ENCODE measurements around the gene GFI1B.
A peak's percentile ranks its signal among the peaks of the same experiment; 100 is the strongest.
"Not testable (repeated sequence)": the region's sequence is repeated elsewhere in the genome, so short reads cannot be mapped to it uniquely, and the experiment has no call there.

The GFI1B gene

DNA sequence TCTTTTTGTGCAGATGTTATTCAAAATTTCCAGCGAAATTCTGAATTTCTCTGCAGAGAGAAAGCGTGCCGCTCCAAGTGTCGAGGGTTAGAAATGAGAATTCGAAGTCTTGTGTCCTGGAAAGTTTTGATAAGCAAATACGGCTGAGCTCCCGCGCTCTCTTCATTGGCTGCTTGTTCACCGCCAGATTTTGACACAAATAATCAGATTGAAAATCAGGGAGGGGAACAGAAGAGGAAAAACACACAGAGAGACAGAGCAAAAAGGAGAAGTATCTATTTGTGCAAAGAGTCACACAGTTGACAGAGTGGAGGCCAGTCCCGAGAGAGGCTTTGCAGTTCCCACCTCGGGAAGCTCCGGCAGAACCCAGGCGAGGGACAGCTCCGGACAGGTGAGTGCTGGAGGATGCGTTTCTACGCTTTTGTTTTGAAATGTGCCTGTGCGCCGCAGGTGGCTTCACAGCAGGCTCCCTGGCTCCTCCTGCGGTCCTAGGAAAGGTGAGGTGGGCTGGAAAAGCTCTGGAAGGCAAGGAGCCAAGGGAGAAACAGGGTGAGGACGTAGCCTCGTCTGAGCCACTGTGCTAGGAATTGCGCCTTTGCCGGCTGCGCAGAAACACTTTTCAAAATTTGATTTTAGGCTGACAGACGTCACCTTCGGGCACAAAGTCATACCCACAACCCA, at the start of gene GFI1B:
Gene GFI1B (plus strand): TSS at position 244 of the 681 bp plus-strand sequence. CDS start 7,985 bp downstream, outside the sequence.
- no peak for DNase-seq

DNA sequence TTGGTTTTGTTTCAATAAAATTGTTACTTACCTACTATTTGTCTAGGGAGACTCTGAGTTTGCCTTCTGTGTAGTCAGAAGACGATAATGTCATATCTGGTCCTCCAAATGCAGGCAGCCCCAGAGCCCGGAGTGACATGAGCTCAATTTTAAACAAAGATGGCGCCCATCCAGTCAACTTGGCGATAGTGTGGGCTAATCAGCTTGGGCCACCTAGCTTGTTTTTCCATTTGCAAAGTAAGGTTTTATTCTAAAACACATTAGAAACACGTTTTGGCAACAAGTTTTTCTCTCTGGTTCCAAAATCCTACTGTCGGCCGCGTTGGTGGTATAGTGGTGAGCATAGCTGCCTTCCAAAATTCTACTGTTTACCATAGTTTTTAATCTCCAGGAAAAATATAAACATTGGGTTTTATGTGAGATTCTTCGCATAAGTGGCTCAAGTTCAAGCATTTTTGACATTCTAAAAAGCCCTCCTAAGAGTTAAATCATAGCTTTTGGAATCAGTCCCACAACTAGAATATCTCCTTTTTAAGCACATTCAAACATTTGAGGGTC, 47.2 kb upstream of the GFI1B start:
- no peak for DNase-seq

DNA sequence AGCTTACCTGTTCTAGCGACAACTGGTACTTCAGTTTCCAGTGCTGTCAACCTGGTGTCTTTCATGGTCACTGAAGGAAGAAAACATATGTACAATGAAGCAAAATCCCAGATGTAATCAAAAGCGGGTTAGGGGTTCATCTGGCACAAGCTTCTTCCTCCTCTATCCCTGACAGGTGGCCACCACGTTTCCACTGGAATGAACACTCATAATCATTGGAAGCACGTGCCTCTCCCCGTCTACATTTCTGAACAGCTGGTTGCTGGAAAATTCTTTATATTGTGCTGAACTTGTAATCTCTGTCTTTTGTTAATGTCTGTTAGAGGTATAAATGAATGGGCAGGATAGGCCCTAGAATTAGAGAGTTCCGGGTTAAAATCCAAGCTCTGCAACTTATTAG, 43.5 kb upstream of the GFI1B start:
- DNase-seq: no peak

DNA sequence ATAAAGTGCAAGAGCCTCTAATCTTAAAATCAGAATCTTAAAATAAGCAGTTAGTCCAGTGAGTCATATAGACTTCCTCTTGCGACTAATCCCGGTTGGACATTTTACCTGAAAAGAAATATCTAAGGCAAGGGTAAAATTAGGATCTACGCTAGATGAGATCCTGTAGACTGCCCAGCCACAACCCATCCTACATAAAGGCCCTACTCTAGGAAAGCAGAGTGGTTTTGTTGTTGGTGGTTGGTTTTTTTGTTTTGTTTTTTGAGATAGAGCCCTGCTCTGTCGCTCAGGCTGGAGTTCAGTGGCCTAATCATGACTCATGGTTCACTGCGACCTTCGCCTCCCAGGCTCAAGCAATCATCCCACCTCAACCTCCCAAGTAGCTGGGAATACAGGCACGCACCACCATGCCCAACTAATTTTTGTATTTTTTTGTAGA, 41.0 kb upstream of the GFI1B start:
- DNase-seq: no peak

DNA sequence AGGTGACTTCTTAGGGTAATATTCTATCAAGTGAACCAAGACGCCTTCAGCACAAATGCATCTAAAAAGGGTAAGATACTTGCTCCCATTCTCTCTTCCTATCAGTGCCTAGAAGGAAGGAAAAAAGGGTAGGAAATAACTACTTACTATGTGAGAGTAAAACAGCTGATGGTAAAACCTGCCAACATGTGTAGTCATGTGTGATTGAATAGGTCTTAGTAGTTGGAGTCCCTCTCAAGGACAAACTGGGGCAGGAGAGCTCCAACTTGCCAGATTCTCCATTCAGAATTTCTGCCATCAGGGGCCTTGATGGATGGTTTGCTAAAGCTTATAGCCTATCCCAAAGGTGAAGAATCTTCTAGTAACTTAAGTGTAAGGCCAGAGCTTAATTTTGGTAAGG, 39.3 kb upstream of the GFI1B start:
- no peak for DNase-seq

DNA sequence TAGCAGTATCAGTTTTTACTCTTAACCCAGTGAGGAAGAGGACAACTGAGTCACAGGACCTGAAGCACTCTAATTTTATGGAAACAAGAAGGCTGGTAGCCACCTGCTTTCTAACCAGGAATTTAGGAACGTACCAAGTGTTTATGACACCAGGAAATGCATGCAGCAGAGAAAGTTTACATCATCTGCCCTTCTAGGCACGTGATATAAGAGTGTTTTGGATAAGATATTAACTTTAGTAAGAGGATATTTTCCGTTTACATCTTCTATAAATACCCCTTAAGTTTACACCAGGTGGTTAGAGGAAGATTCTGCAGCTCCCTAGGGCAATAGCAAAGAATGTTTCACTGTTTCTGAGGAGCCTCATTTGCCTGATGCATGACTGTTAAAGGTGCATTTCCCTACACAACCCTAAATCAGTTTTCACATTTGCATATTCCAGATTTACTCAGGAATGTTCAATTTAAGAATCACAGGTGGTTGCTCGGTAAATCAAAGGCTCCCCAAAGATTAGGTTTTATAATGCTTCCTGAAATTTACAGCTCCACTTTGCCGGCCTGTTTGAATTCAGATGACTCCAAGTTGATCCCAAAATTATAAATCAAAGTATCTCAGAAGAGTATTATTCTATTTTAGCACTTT, 35.8 kb upstream of the GFI1B start:
- DNase-seq: no peak

DNA sequence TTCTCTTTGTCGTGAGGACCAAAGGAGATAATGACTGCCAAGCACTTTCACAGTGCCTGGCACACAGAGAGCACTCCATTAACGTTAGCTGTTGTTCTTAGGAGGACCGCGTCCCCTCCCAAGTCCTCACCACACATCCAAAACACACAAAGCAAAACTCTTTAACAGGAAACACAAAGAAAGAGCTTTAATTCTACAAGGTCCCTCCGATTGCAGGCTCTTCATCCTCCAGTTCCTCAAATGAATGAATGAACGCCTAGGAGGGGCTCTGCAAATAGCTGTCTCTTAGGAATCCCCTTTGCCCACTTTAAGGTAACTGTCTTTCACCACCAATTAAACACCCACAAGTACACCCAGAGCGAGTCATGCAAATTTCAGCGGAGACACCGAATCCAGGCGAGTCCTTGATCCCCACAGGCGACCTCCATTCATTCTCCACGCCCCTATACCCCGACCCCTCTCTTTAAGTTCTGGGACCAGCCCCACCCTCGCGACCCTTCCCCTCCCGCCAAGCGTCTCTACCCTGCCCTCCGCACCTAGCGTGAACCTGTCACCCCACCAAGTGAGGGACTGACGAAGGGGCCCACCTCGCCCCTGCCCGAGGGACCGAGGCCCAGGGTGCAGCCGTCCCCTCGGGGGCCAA, 34.7 kb upstream of the GFI1B start:
- no peak for DNase-seq

DNA sequence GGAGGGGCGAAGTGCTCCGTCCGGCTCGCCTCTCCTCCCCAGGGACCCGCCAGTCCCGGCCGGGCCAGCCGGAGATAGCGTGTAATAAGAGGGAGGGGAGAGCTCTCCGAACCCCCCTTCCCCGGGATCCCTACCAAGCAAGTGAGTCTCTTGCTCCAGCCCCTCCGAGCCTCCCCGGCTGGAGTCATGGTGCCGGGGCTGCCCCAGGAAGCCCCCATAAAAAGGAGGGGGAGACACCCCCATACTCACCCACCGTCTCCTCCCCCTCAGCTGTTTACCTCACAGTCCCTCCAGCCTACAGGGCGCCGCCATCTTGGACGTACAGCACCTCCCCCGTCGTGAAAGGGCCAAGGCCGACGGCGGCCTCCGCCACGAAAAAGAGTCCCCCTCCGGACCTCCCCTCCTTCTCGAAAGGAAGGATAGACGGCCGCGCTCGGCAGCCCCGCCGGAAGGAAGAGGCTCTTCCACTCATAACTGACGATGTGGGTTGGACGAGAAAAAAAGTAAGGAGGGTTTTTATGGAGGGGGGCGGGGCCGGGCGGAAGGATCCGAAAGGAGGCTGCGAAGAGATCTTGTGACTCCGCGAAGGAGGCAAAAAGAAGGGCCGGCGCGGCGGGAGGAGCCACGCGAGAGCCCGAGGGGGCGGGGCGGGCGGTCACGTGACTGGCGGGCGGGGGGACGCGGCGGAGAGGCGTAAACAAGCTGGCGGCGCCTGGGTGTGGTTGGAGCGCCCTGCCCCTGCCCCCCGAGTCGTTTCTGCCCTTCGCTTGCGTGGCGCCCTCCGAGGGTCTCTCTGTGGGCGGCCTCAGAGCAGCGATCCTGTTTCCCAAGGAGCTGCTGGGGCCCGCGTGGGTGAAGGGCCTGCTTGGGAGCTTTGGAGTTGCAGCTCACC, 34.0 kb upstream of the GFI1B start, which contains the start of gene TSC1:
Gene TSC1 (minus strand): TSS at position 323 of the 892 bp plus-strand sequence. CDS start 15,744 bp downstream, outside the sequence.
- DNase-seq: peak; percentile 93

DNA sequence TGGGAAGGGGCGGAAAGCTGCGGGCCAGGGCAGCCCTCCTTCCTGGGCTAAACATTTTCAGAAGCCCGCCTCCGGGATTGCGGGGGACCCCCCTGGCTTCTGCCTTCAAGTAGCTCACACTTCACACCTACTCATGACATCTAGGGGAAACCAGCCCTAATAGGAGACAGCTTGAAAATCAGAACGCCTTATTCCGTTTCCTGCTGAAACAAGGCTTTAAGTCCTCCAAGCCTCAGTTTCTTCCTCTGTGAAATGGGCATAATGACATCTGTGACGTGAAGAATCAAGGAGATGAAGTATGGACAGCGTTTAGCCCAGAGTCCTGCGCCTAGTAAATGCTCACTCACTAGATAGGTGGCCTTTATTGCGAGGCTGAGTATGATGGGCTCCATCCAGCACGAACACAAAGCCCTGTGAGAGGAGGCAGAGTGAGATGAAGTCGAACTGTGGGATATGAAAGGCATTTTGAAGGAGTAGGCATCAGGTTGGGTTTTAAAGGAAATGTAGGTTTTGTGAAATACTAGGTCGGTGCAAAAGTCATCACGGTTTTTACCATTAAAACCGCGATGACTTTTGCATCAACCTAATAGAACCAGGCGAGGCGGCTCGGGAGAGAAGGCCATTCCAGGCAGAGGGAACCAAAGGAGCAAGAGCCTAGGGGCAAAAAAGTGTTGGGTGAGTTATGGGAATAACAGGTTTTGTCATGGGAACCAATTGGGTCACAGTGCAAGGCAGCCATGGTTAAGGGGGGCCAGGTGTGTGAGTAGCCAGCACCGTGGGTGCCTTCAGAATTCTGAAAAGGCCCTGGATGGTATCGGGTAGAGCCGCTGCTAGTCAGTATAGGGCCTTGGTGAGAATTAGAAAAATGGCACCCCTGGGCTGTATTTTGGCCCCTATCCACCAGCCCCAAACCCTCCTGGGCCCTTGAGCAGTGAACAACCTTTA, 33.0 kb upstream of the GFI1B start:
- DNase-seq: no peak

DNA sequence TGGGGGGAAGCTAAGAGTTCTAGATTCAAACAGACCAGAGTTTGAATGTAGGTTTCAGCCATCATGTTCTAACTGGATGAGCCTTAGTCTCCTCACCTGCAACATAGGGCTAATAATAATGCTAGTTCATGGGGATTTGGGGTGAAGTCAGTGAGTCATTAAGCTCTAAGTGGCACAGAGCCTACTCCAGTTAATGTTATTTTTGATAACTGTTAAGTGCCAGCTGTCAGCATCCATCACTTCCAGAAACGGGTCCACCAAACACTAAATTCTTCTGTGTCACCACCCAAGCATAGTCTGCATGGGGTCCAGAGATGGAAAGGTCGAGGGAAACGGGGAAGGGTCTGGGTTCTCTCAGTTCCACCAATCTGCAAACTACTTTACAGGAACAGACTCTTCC, 32.3 kb upstream of the GFI1B start:
- no peak for DNase-seq

DNA sequence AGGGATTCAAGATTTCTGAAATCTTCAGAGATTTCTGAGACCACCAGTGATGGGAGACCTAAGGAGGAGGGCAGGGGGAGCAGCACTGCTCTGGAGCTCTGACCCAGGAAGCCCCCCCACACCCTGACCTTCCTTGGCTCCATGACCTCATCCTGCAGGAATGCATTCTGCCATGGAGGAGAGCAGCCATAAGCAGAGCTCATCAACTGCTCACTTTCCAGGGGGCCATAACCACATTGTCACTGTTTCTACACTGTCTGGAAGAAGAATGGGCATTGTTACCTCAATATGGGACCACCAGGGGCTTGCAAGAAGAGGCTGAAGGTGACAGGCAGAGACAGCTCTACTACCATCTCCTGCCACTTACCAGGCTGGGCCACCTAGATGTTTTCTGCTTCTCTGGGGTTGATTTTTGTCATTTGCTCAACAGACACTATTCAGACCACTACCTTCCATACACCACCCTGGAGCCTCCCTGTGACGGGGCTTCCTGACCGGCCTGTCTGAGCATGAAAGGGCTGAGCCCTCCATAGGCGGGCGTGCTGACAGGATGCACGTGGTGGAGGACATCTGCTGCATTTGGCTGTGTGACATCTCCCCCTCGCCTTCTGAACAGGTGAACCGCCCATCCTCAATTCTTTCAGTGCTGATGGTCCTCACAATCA, 31.7 kb upstream of the GFI1B start:
- DNase-seq: no peak

DNA sequence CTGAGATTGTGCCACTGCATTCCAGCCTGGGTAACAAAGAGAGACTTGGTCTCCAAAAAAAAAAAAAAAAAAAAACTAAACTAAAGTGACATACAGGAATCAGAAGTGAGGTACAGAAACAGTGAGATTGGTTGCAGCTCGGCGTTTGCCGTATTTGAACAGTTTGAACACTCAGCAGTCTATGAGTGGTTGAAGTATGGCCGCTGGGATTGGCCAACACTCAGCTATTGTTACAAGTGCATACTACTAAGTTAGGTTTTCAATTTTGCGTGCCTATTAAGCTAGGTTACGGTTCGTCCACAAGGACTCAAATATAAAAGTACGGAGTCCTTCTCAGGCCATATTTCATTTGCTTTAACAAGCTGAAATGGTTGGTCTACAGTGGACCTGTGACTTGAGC, 30.7 kb upstream of the GFI1B start:
- no peak for DNase-seq

DNA sequence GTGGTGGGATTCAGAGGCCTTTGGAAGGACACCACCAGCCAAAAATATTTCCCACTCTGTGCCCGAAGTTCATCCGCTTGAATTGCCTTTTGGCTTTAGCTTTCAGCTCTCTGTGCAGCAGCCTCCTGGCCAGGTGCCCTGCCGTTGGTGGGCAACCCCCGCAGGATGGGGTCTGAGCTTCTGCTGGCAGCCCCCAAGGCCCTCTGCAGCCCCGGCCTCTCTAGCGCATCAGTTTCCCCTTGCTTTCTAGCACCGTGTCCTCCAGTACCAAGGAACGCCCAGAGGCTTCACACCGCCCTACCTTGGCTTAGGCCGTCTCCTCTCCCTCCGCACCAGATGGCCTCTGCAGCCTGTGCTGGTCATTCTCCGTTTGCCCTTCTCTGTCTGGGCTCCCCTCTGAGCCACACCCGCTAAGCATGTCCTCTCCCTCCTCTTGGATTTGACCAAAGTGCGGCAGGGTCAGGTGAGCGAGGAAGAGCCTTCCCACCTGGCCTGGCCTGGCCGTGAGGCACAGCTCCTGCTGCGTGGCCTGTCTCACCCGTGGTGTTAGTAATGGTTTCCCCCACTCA, 29.9 kb upstream of the GFI1B start:
- no peak for DNase-seq

DNA sequence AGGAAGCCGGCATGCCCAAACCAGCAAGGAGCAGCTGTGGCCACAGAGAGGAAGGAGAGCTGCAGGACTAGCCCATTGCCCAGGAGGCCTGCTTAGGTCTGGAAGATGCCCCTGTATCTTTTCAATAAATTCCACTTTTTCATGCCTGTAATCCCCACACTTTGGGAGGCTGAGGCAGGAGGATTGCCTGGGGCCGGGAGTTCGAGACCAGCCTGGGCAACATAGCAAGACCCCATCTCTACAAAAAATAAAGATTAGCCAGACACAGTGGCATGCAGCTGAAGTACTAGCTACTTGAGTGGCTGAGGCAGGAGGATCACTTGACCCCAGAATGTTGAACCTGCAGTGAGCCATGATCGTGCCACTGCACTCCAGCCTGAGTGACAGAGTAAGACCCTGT, 28.8 kb upstream of the GFI1B start:
- no peak for DNase-seq

DNA sequence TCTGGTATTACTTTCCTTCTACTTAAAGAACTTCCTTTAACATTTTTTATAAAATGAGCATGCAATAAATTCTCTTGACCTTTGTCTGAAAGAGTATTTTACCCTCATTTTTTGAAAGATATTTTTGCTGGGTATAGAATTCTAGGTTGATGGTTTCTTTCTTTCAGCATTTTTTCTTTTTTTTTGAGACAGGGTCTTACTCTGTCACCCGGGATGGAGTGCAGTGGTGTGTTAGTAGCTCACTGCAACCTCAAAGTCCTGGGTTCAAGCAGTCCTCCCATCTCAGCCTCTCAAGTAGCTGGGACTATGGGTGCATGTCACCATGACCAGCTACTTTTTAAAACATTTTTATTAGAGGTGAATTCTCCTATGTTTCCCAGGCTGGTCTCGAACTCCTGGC, 23.4 kb upstream of the GFI1B start:
- no peak for DNase-seq

DNA sequence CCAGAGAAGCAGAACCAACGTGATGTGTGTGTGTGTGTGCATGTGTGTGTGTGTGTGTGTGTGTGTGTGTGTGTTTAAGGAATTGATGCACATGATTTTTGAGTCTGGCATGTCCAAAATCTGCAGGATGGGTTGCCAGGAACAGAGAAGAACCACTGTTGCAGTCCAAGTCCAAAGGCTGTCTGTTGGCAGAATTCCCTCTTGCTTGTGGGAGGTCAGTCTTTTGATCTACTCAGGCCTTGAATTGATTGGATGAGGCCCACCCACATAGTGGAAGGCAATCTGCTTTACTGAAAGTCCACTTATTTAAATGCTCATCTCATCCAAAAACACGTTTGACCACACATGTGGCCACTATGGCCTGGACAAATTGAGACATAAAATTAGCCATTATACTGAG, 22.7 kb upstream of the GFI1B start:
- no peak for DNase-seq

DNA sequence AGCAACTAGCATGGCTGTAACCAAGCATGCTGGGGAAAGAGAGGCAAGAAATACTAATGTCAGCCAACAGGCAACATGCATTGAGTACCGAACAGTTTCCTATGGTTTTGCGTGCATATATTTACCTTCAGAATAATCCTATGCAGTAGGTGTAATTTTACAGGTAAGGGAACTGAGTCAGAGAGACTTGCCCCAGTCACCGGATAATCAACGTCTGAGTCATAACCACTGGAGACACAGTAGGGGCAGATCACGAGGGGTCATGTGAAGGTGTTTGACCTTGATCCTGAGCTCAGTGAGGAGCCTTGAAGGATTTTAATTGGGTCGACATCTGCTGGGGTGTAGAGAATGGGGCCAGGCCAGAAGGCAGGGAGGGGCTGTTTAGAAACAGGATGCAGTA, 20.7 kb upstream of the GFI1B start:
- DNase-seq: no peak

DNA sequence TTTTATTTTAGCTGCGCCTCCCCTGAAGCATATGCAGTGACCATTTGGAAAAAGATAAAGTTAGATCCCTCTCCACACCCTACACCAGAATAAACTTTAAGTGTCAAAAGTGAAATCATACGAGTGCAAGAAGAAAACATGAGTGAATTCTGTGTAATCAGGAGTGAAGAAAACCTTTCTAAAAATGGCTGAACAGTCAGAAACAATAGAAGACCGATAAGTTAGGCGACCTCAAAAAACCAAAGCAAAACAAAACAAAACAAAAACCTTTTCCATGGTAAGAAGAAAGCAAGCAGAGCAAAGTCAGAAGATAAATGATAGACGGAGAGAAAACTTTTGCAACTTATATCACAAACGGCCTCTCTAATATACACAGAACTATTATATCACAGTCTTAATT, 17.5 kb upstream of the GFI1B start:
- DNase-seq: no peak

DNA sequence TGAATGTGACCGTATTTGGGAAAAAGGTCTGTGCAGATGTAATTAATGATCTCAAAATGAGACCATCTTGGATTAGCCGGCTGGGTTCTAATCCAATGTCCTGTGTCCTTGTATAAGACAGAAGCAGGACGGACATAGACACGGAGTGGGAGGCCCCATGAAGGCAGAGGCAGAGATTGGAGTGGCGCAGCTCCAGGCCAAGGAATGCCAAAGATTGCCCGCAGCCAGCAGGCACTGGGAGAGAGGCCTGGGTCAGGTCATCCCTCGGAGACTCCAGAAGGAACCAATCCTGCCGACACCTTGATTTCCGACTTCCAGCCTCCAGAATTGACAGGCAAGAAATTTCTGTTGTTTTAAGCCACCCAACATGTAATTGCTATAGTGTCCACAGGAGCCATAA, 13.0 kb upstream of the GFI1B start:
- no peak for DNase-seq

DNA sequence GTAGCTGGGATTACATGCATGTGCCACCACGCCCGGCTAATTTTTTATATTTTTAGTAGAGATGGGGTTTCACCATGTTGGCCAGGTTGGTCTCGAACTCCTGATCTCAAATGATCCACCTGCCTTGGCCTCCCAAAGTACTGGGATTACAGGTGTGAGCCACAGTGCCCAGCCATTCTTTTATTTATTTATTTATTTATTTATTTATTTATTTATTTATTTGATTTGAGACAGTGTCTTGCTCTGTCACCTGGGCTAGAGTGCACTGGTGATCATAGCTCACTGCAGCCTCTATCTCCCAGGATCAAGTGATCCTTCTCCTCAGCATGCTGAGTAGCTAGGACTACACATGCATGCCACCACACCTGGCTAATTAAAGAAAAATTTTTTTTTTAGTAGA, 10.6 kb upstream of the GFI1B start:
- DNase-seq: not testable (repeated sequence)

DNA sequence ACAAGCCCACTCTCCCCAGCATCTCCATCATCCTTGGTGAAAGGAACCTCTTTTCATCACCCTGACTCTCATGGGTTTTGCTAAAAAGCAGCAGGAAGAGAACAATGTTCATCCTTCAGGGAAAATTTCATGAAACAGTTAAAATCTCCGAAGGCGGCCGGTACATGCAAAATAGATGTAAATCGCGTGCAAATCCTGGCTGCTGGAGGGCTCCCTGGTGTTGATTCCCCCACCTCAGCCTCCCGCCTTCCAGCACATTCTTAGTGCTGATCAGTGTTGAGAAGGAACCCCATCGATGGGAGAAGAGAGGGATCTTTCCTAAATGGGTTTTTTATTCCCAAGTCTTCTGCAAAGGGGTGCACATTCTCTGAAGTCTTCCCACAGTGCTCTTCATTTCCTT, 8.7 kb upstream of the GFI1B start:
- no peak for DNase-seq

Measured in GOT3 (cell line).